IPS-15b (cell line): ENCODE data around the gene PFKFB3.

Experiments used
- H3K27me3 ChIP-seq: one replicate; pipeline ENCODE4 v1.6.1; 2013; ENCODE audit warnings: low read length; ENCODE audit not compliant: control insufficient read depth, insufficient read depth
- H3K36me3 ChIP-seq: one replicate; pipeline ENCODE4 v1.6.1; 2013; ENCODE audit warnings: low read length; ENCODE audit not compliant: control insufficient read depth, insufficient read depth
- H3K4me1 ChIP-seq: one replicate; pipeline ENCODE4 v1.6.1; 2013; ENCODE audit warnings: mild to moderate bottlenecking, low read length; ENCODE audit not compliant: control insufficient read depth, insufficient read depth
- H3K4me3 ChIP-seq: one replicate; pipeline ENCODE4 v1.5.1; 2013; ENCODE audit warnings: low read depth, low read length
- H3K9ac ChIP-seq: one replicate; pipeline ENCODE4 v1.6.1; 2013; ENCODE audit warnings: low read depth, mild to moderate bottlenecking, low read length
- H3K9me3 ChIP-seq: one replicate; pipeline ENCODE4 v1.6.1; 2013; ENCODE audit warnings: mild to moderate bottlenecking, low read length; ENCODE audit not compliant: control insufficient read depth, insufficient read depth

Gene PFKFB3

GRCh38 chr10:6168084-6168483, 34.6 kb upstream of the PFKFB3 start:
- Histone ChIP-seq H3K4me3 (no peak overlapping the region), H3K27me3 (no peaks in the 10 kb centered on the region), H3K4me1 (peaks cover 5% of the 10 kb centered on the region), H3K9ac (no peak overlapping the region), H3K36me3 (no peaks in the 10 kb centered on the region), H3K9me3 (no peaks in the 10 kb centered on the region)

- Histone ChIP-seq H3K9ac (no peak overlapping the region), H3K4me1 (peaks cover 5% of the 10 kb centered on the region), H3K27me3 (no peaks in the 10 kb centered on the region), H3K9me3 (no peaks in the 10 kb centered on the region), H3K36me3 (no peaks in the 10 kb centered on the region), H3K4me3 (no peak overlapping the region)
Observed at GRCh38 chr10:6170638-6171037, 32.1 kb upstream of the PFKFB3 start.

DNA sequence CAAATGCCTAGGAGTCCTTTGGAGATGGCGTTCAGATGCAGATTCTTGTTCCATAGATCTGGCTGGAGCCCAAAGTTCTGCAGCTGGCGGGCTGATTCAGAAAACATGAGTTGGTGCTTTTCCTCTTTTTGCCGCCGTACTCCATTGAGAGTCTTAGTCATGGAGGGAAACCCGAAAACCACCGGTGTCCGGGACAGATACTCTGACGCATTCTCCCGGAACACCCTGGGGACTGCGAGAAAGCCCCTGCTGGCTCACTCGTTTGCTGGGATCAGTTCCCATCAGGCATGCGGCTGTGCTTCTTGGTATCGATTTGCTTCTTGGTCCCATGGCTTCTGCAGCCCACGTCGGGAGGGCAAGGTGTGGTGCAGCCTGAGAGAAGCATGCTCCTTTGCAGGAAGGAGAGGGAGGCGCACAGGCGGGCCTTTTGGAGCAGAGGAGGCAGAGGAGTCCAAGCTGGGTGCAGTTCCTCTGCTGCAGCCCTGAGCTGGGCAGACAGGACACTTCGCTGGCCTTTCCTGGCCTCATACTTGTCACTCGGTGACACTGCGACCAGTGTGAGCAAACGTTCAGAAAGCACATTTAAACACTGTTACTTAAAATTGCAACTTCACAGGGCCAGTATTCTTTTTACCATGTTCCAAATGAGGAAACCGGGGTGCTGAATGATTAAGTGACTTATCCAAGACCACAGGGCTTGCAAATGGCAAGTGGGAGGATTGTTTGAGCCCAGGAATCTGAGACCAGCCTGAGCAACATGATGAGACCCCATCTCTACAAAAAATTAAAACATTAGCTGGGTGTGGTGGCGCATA, 30.6 kb upstream of the PFKFB3 start:
- Histone ChIP-seq H3K27me3 (no peaks in the 10 kb centered on the region), H3K9me3 (no peaks in the 10 kb centered on the region), H3K4me3 (no peak overlapping the region), H3K4me1 (peaks cover 5% of the 10 kb centered on the region), H3K36me3 (no peaks in the 10 kb centered on the region), H3K9ac (no peak overlapping the region)

- Histone ChIP-seq H3K9ac (no peak overlapping the region), H3K27me3 (no peaks in the 10 kb centered on the region), H3K36me3 (no peaks in the 10 kb centered on the region), H3K9me3 (no peaks in the 10 kb centered on the region), H3K4me1 (peaks cover 5% of the 10 kb centered on the region), H3K4me3 (no peak overlapping the region)
Observed at GRCh38 chr10:6173203-6173602, 29.5 kb upstream of the PFKFB3 start.

- Histone ChIP-seq H3K9ac (no peak overlapping the region), H3K27me3 (no peaks in the 10 kb centered on the region), H3K9me3 (no peaks in the 10 kb centered on the region), H3K36me3 (no peaks in the 10 kb centered on the region), H3K4me1 (peaks cover 5% of the 10 kb centered on the region), H3K4me3 (no peak overlapping the region)
Observed at GRCh38 chr10:6174201-6174874, 28.4 kb upstream of the PFKFB3 start.

DNA sequence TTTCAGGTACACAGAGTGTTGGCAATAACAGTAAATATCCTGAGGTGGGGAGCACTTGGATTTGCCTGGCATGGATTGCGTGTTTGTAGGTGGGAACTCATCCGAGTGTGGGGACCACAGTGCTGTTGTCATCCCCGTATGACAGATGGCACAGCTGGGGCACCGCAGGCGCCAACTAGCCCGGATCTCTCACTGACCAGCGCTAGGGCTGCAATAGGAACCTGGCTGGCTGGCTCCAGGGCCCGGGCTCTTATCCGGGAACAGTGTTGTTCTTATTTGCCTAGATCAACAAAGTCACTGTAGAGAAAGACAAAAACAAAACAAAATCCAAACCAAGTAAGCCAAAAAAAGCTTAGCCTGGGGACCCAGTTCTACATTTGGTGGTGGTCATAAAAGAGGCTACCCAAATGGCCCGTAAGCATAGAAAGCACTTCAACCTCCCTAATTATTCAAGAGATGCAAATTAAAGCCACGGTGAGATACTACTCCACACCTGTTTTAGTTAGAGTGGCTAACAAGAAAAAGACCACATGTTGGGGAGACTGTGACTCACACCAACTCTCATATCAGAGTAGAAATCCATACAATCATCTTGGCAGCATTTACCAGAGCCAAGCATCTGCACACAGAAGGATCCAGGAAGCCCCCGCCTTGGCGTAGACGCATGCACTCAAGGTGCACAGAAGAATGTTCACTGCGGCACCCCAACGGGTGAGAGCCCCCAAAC, 27.2 kb upstream of the PFKFB3 start:
- Histone ChIP-seq H3K36me3 (no peaks in the 10 kb centered on the region), H3K4me1 (peaks cover 2% of the 10 kb centered on the region), H3K9ac (no peak overlapping the region)

GRCh38 chr10:6176691-6177231, 26.0 kb upstream of the PFKFB3 start:
- Histone ChIP-seq H3K36me3 (no peaks in the 10 kb centered on the region), H3K4me3 (no peak overlapping the region), H3K27me3 (no peaks in the 10 kb centered on the region), H3K9ac (no peak overlapping the region), H3K9me3 (no peaks in the 10 kb centered on the region), H3K4me1 (peaks cover 2% of the 10 kb centered on the region)

More for the DNA sequence above, 27.2 kb upstream of the PFKFB3 start:
- H3K27me3 ChIP-seq = no peaks in the 10 kb centered on the region
- H3K9me3 ChIP-seq = no peaks in the 10 kb centered on the region
- no peak overlapping the region for H3K4me3 ChIP-seq

GRCh38 chr10:6177880-6178281, 24.9 kb upstream of the PFKFB3 start:
- H3K4me1 ChIP-seq = peaks cover 1% of the 10 kb centered on the region
- no peaks in the 10 kb centered on the region for H3K36me3 ChIP-seq

GRCh38 chr10:6178581-6178980, 24.2 kb upstream of the PFKFB3 start:
- no peaks in the 10 kb centered on the region for H3K27me3 ChIP-seq
- H3K4me1 ChIP-seq = no peaks in the 10 kb centered on the region
- no peak overlapping the region for H3K9ac ChIP-seq
- no peak overlapping the region for H3K4me3 ChIP-seq
- H3K36me3 ChIP-seq = no peaks in the 10 kb centered on the region
- H3K9me3 ChIP-seq = no peaks in the 10 kb centered on the region

More at GRCh38 chr10:6177880-6178281, 24.9 kb upstream of the PFKFB3 start:
- Histone ChIP-seq H3K9ac (no peak overlapping the region), H3K9me3 (no peaks in the 10 kb centered on the region), H3K27me3 (no peaks in the 10 kb centered on the region), H3K4me3 (no peak overlapping the region)

DNA sequence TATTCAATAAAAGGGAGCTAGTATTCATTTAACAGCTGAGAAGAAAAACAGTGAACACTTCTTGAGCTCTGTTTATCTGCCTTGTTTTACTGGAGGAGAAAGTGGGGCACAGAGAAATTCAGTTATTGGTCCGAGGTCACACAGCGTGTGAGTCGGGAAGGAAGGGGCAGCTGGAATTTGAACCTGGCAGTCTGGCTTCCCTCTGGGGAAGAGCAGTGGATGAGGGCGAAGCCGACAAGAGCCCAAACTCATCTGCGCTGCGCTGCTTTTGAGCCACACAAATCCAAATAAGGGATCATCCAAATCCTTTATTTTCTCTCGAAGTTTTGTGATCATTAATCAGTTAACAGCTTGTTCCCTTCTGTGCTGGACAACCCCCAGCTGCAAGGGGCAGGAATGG, 23.7 kb upstream of the PFKFB3 start:
- Histone ChIP-seq H3K36me3 (no peaks in the 10 kb centered on the region), H3K27me3 (no peaks in the 10 kb centered on the region), H3K9ac (no peak overlapping the region), H3K4me1 (no peaks in the 10 kb centered on the region), H3K9me3 (no peaks in the 10 kb centered on the region), H3K4me3 (no peak overlapping the region)

GRCh38 chr10:6180480-6181110, 22.1 kb upstream of the PFKFB3 start:
- Histone ChIP-seq H3K36me3 (no peaks in the 10 kb centered on the region), H3K9ac (no peak overlapping the region), H3K9me3 (no peaks in the 10 kb centered on the region), H3K4me3 (no peak overlapping the region), H3K27me3 (no peaks in the 10 kb centered on the region), H3K4me1 (no peaks in the 10 kb centered on the region)
